ENCODE measurements around the gene MYOM3. TPM values are rescaled to one million over a fixed set of nuclear protein-coding genes. Genes with fewer than 3 reads are reported as not detected.

The MYOM3 gene
- total and polyA plus RNA-seq, 2 of the 13 experiments (the other 11 are each of a cell fraction or from before 2014, with no cell fraction given), result 5.8 to 15.3 TPM

DNA sequence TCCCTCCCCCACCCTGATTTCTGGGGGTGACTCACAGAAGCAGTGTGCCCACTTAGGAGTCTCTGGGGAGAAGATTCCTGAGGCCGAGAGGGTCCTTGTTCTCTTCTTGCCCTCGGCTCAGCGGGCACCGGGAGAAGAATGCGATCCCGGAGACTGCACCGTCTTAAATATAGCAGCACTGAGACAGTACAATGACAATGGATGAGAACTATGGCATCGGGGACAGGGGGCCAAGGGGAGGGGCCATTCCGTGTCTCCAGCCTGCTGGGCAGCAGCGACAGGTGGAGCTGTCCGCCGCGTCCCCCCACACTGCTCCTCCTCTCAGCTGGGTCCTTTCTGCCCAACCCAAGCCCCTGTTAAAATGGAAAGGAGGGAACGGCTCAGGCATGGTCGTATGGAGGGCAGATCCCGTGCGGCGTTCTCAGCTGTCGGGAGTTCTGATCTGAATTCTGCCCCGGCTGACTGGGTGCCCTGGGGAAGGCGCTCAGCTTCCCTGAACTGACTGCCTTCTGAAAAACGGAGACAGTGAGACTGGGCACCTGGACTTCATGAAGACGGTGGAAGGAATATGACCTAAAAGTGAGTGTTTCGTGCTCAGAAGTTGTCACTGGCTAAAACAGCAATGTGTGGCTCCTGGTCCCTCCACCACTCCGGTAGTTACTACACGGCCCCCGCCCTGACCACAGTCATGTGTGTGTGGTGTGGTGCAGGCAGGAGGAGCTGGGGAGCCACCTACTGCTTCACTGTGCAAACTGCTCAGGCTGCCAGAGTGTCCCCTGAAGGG, at the start of gene MYOM3 (continued):
- TF ChIP-seq, protein P1, sequence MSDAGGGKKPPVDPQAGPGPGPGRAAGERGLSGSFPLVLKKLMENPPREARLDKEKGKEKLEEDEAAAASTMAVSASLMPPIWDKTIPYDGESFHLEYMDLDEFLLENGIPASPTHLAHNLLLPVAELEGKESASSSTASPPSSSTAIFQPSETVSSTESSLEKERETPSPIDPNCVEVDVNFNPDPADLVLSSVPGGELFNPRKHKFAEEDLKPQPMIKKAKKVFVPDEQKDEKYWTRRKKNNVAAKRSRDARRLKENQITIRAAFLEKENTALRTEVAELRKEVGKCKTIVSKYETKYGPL (CRISPR knock-in tag; IDR thresholded peaks at IDR 0.05), result no peak
- TF ChIP-seq POLR2G (IDR thresholded peaks at IDR 0.05; ENCODE audit: low read depth, low read length) (no peak), ZBTB42 (CRISPR knock-in tag; IDR thresholded peaks at IDR 0.05) (no peak), ZNF17 (CRISPR knock-in tag; IDR thresholded peaks at IDR 0.05) (no peak), ZNF598 (CRISPR knock-in tag; IDR thresholded peaks at IDR 0.05; ENCODE audit: borderline replicate concordance) (no peak), ZNF879 (CRISPR knock-in tag; IDR thresholded peaks at IDR 0.05) (no peak), NFIC (IDR thresholded peaks at IDR 0.05; ENCODE audit: low read length) (no peak), CHCHD3 (CRISPR knock-in tag; IDR thresholded peaks at IDR 0.05) (no peak), NR1H2 (CRISPR knock-in tag; IDR thresholded peaks at IDR 0.05; ENCODE audit: borderline replicate concordance, low read depth) (no peak), NFKB2 (CRISPR knock-in tag; IDR thresholded peaks at IDR 0.05; ENCODE audit: borderline replicate concordance) (peak; percentile 22; the same call in 1 of the 2 replicates), ZNF251 (CRISPR knock-in tag; IDR thresholded peaks at IDR 0.05) (no peak), HNRNPUL1 (IDR thresholded peaks at IDR 0.05; ENCODE audit: low read depth, low read length) (no peak), XBP1 (CRISPR knock-in tag; IDR thresholded peaks at IDR 0.05) (no peak), ARHGAP35 (CRISPR knock-in tag; IDR thresholded peaks at IDR 0.05; ENCODE audit: borderline replicate concordance) (no peak), MEIS2 (CRISPR knock-in tag; IDR thresholded peaks at IDR 0.05) (no peak), STAG1 (CRISPR knock-in tag; IDR thresholded peaks at IDR 0.05) (peak; percentile 79), HDAC1 (CRISPR knock-in tag; IDR thresholded peaks at IDR 0.05) (no peak), ZNF138 (CRISPR knock-in tag; IDR thresholded peaks at IDR 0.05; ENCODE audit: low read depth) (no peak), ZNF674 (CRISPR knock-in tag; IDR thresholded peaks at IDR 0.05; ENCODE audit: low read depth) (no peak), KMT2A (CRISPR knock-in tag; IDR thresholded peaks at IDR 0.05) (no peak), HDAC6 (IDR thresholded peaks at IDR 0.05; ENCODE audit: low read depth, low read length) (no peak), ERF (CRISPR knock-in tag; IDR thresholded peaks at IDR 0.05) (peak; percentile 74)
- TF ChIP-seq, protein P2, sequence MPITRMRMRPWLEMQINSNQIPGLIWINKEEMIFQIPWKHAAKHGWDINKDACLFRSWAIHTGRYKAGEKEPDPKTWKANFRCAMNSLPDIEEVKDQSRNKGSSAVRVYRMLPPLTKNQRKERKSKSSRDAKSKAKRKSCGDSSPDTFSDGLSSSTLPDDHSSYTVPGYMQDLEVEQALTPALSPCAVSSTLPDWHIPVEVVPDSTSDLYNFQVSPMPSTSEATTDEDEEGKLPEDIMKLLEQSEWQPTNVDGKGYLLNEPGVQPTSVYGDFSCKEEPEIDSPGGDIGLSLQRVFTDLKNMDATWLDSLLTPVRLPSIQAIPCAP (CRISPR knock-in tag; IDR thresholded peaks at IDR 0.05; ENCODE audit: low read depth), result no peak
- TF ChIP-seq, protein P3, sequence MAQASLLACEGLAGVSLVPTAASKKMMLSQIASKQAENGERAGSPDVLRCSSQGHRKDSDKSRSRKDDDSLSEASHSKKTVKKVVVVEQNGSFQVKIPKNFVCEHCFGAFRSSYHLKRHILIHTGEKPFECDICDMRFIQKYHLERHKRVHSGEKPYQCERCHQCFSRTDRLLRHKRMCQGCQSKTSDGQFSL (CRISPR knock-in tag; IDR thresholded peaks at IDR 0.05), result no peak
- TF ChIP-seq, protein P4, sequence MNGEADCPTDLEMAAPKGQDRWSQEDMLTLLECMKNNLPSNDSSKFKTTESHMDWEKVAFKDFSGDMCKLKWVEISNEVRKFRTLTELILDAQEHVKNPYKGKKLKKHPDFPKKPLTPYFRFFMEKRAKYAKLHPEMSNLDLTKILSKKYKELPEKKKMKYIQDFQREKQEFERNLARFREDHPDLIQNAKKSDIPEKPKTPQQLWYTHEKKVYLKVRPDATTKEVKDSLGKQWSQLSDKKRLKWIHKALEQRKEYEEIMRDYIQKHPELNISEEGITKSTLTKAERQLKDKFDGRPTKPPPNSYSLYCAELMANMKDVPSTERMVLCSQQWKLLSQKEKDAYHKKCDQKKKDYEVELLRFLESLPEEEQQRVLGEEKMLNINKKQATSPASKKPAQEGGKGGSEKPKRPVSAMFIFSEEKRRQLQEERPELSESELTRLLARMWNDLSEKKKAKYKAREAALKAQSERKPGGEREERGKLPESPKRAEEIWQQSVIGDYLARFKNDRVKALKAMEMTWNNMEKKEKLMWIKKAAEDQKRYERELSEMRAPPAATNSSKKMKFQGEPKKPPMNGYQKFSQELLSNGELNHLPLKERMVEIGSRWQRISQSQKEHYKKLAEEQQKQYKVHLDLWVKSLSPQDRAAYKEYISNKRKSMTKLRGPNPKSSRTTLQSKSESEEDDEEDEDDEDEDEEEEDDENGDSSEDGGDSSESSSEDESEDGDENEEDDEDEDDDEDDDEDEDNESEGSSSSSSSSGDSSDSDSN (CRISPR knock-in tag; IDR thresholded peaks at IDR 0.05), result no peak
- TF ChIP-seq, protein P5, sequence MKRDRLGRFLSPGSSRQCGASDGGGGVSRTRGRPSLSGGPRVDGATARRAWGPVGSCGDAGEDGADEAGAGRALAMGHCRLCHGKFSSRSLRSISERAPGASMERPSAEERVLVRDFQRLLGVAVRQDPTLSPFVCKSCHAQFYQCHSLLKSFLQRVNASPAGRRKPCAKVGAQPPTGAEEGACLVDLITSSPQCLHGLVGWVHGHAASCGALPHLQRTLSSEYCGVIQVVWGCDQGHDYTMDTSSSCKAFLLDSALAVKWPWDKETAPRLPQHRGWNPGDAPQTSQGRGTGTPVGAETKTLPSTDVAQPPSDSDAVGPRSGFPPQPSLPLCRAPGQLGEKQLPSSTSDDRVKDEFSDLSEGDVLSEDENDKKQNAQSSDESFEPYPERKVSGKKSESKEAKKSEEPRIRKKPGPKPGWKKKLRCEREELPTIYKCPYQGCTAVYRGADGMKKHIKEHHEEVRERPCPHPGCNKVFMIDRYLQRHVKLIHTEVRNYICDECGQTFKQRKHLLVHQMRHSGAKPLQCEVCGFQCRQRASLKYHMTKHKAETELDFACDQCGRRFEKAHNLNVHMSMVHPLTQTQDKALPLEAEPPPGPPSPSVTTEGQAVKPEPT (CRISPR knock-in tag; IDR thresholded peaks at IDR 0.05; ENCODE audit: low read depth), result no peak

Data from HepG2 (cell line).